ENCODE data around the gene PLEKHH1.
"Not testable (repeated sequence)": the region's sequence is repeated elsewhere in the genome, so short reads cannot be mapped to it uniquely, and the experiment has no call there.

The PLEKHH1 gene

DNA sequence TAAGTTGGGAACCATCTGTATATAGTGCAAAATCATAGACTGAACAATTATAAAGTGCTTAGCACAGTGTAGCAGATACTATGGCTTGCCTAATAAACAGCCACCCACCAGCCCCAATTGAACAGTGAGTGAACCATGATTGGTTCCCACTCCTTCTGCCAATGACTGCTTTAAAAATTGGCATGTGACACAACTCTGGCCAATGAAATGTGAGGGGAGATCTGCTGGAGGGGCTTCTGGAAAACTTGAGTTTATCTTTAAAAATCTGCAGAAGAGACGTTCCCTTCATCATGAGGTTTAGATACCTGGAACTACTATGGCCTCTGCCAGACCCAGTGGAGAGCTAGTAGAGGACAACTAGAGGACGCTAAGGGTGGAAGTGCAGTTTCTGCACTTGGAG, 62.3 kb downstream of the PLEKHH1 start:
- Mint-ChIP-seq H3K27me3 (no peaks in the 10 kb centered on the region), H3K36me3 (peaks cover 19% of the 10 kb centered on the region), H3K4me3 (no peak overlapping the region), H3K4me1 (peaks cover 32% of the 10 kb centered on the region), H3K27ac (no peak overlapping the region), H3K9me3 (no peaks in the 10 kb centered on the region)
- ATAC-seq, result no peak

DNA sequence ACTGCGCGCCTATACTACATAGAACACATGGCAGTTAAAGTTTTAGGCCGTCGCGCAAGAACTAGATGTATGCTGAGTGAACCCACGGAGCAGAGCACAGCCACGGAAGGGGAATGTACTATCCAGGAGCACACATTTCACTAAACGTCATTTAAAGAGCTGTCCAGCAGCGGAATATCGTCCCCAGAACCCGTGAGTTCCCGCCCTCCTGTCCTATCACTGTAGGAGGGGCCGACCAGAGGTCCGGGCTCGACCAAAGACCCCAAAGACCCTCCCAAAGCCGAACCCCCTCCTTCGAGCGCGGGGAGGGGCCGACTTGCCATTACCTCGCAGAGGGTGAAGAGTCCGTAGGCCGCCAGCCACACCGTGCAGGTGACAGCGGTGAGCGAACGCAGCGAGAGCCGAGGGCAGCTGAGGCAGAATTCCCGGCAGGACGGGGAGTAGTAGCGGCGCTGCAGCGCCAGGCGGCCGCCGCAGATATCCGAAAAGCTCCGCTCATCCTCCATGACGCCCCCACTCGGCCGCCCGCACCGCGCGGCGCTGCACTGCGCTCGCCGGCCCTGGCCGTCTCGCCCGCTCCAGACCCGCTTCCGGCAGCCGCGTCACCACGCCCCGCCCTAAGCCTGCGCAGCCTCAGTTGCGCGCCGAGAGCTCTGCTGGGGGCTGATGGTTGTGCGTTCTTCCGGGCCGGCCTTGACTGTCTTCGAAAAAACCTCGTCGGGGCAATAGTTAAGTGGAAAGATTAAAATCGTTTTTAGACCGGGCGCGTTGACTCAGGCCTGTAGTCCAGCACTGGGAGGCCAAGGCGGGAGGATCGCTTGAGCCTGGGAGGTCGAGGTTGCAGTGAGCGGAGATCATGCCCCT, 66.8 kb downstream of the PLEKHH1 start, which contains the start of gene PIGH:
PIGH (minus strand) TSS at position 571 of the 864 bp plus-strand sequence; CDS start at position 506, 65 bp downstream.
- Mint-ChIP-seq H3K4me3 (peak within 1 kb of the TSS; percentile 97), H3K27me3 (no peaks in the 10 kb centered on the region), H3K36me3 (peaks cover 10% of the 10 kb centered on the region), H3K9me3 (no peaks in the 10 kb centered on the region), H3K27ac (peak within 1 kb of the TSS; percentile 94), H3K4me1 (peaks cover 61% of the 10 kb centered on the region)
- ATAC-seq, result peak; percentile 99

DNA sequence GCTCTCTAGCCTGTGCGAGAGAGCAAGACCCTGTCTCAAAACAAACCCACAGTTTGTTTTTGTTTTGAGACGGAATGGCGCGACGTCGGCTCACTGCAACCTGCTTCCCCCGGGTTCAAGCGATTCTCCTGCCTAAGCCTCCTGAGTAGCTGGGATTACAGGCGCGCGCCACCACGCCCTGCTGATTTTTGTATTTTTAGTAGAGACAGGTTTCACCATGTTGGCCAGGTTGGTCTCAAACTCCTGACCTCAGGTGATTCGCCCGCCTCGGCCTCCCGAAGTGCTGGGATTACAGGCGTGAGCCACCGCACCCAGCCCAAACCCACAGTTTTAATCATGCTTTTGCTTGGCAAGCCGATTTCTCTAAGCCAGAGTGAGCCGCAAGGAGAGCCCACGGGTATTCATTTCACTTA, 67.5 kb downstream of the PLEKHH1 start:
- not testable (repeated sequence) for H3K27me3 Mint-ChIP-seq, H3K9me3 Mint-ChIP-seq
- Mint-ChIP-seq H3K4me1 (peaks cover 58% of the 10 kb centered on the region), H3K36me3 (peaks cover 10% of the 10 kb centered on the region), H3K27ac (peak overlapping the region; percentile 94), H3K4me3 (peak overlapping the region; percentile 97)
- peak; percentile 2 for ATAC-seq

DNA sequence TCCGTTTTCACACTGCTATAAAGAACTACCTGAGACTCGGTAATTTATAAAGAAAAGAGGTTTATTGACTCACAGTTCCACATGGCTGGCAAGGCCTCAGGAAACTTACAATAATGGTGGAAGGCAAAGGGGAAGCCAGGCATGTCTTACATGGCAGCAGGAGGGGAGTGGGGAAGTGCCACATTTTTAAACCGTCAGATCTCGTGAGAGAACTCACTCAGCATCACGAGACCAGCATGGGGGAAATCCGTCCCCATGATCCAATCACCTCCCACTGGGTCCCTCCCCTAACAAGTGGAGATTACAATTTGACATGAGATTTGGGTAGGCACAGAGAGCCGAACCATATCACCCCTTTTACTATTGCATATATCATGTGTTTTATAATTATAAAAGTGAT, 69.0 kb downstream of the PLEKHH1 start:
- peaks cover 10% of the 10 kb centered on the region for H3K36me3 Mint-ChIP-seq
- H3K27ac Mint-ChIP-seq, result peak overlapping the region; percentile 94
- H3K4me3 Mint-ChIP-seq, result peak overlapping the region; percentile 36
- H3K27me3 Mint-ChIP-seq, result no peaks in the 10 kb centered on the region
- no peaks in the 10 kb centered on the region for H3K9me3 Mint-ChIP-seq
- H3K4me1 Mint-ChIP-seq, result peaks cover 56% of the 10 kb centered on the region
- no peak for ATAC-seq

DNA sequence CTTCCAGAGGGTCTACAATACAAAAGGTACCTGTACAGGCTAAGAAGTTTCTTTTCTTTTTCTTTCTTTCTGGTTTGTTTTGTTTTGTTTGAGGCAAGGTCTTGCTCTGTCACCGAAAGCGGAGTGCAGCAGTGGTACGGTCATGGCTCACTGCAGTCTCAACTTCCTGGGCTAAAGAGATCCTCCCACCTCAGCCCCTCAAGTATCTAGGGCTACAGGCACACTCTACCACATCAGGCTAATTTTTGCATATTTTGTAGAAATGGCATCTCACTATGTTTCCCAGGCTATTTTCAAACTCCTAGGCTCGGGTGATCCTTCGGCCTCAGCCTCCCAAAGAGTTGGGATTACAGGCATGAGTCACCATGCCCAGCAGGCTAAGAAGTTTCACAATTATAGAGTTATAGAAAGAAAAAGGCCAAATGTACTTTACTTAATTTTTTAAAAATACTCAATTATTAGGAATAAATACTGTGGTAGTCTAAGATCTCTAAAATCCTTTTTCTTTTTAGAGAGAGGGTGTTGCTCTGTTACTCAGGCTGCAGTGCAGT, 70.0 kb downstream of the PLEKHH1 start:
- Mint-ChIP-seq H3K9me3 (no peaks in the 10 kb centered on the region), H3K36me3 (peaks cover 10% of the 10 kb centered on the region), H3K4me1 (peaks cover 48% of the 10 kb centered on the region), H3K27ac (peak overlapping the region; percentile 82), H3K4me3 (peak overlapping the region; percentile 64), H3K27me3 (no peaks in the 10 kb centered on the region)
- peak; percentile 81 for ATAC-seq

DNA sequence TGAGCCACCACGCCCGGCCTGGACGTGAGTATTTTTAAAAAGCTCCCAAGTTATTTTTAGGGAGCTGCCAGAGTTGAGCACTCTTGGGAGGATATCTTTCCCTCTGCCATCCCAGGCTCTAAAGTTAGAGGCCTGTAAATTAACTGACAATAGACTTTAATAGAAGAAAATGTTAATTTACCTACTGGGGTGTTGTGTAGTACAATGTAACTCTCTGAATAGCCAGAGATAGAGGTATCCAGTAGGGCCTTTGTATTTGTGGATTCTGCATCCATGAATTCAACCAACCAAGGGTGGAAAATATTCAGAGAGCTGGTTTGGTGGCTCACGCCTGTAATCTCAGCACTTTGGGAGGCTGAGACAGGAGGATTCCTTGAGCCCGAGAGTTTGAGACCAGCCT, 74.6 kb downstream of the PLEKHH1 start:
- Mint-ChIP-seq H3K36me3 (no peaks in the 10 kb centered on the region), H3K4me1 (peaks cover 14% of the 10 kb centered on the region), H3K4me3 (no peak overlapping the region)

DNA sequence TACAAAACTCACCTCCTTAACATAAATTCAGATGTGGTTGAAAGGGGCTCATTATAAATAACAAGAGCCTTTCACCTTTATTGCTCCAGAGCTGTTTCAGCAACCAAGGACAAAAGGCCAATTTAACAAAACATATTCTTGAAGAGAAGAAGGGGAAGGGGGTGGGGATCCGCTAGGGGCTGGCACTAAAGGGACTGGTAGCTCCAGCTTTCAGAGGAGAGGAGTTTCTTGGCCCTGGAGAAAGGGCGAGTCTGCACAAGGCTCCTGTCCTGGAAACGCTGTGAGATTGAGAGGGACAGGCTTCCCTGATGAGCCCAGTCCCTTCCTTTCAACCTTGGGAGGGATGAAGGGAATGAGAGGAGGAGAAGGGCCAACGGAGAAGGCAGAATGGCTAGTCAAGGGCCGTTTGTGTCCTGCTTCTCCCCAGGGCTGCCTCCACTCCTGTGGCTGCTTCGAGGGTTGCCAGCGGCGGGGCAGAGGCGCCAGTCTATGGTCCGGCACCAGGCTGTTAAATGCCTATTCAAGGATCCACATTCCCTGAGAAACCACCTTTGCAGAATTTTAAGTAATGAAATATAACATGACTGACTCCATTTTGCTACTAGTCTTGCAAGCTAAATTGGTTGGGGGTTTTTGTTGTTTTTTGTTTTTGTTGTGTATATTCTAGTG, 76.7 kb downstream of the PLEKHH1 start:
- H3K4me1 Mint-ChIP-seq, result no peaks in the 10 kb centered on the region
- no peak overlapping the region for H3K27ac Mint-ChIP-seq
- H3K9me3 Mint-ChIP-seq, result no peaks in the 10 kb centered on the region
- ATAC-seq, result no peak
- H3K36me3 Mint-ChIP-seq, result no peaks in the 10 kb centered on the region
- H3K4me3 Mint-ChIP-seq, result no peak overlapping the region
- no peaks in the 10 kb centered on the region for H3K27me3 Mint-ChIP-seq

More for the DNA sequence above, 74.6 kb downstream of the PLEKHH1 start:
- no peak for ATAC-seq
- Mint-ChIP-seq H3K9me3 (no peaks in the 10 kb centered on the region), H3K27me3 (no peaks in the 10 kb centered on the region), H3K27ac (no peak overlapping the region)

DNA sequence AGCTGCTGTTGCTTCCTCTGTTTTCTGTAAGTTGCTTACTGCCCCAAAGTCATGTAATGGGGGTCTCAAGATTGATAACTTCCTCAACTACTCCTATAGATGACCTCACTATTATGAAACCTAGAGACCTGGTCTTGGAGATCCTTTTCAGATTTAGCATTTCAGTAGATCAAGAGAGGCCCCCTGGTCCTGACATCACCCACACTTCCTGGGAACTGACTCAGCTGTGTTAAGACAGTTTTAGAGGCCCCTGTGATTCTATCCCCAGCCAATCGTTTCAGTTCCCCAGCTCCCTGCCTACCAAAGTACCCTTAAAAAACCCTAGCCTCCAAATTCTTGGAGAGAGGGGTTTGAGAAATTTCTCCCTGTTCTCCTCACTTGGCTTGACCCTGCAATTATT, 77.4 kb downstream of the PLEKHH1 start:
- no peak for ATAC-seq

DNA sequence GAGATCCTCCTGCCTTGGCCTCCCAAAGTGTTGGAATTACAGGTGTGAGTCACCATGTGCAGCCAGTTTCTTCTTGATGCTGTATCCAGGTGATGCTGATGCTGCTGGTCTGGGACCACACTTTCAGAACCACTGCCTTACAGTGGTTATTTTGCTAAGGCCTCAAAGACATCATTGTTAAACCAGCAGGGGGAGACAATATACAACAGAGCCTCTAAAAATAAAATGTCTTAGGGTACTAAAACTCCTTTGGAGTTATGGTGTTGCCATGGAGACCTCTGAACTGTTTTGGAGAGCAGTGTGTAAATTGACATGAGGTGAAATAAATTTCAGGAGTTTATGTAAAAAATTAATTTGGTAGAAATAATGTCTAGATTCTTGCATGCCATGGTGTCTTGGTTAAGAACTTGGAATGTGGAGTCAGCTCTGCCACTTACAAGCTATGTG, 85.5 kb downstream of the PLEKHH1 start:
- Mint-ChIP-seq H3K9me3 (no peaks in the 10 kb centered on the region), H3K27ac (peak overlapping the region; percentile 83), H3K27me3 (no peaks in the 10 kb centered on the region), H3K4me1 (peaks cover 25% of the 10 kb centered on the region), H3K4me3 (peak overlapping the region; percentile 69), H3K36me3 (no peaks in the 10 kb centered on the region)
- peak; percentile 18 for ATAC-seq

More for the DNA sequence above, 77.4 kb downstream of the PLEKHH1 start:
- no peak overlapping the region for H3K27ac Mint-ChIP-seq
- no peaks in the 10 kb centered on the region for H3K27me3 Mint-ChIP-seq
- H3K9me3 Mint-ChIP-seq, result no peaks in the 10 kb centered on the region
- no peaks in the 10 kb centered on the region for H3K4me1 Mint-ChIP-seq
- no peak overlapping the region for H3K4me3 Mint-ChIP-seq
- H3K36me3 Mint-ChIP-seq, result no peaks in the 10 kb centered on the region

DNA sequence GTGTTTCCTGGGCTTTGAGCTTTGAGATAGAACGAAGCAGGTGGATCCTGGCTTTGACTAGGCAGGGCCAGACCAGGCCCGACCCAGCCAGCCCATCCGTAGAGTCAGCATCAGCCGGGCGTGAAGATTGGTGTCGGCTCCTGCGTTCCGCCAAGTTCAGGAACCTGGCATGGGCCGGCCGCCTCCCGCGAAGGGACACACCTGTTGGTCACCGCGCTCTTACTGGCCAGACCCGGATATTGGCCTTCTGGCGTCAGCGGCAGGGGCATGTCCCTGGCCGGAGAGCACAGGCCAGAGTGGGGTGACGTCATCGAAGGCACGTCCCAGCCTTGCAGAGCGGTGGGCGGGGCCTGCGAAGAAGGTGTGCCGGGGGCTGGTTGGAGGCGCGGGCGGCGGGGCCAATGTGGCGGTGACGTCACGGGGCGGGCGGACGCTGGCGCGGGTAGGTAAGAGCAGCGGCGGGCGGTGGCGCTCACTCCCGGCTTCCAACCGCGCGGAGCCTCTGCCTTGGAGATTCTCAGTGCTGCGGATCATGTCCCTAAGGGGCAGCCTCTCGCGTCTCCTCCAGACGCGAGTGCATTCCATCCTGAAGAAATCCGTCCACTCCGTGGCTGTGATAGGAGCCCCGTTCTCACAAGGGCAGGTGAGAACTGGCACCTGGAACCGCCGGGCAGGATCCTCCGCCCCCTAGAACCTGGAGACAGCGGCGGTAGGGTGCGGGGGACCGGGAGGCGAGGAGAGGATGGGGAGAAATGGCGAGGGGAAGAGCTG, 86.5 kb downstream of the PLEKHH1 start, which contains the start of gene ARG2:
ARG2 (plus strand) TSS at position 475 of the 771 bp plus-strand sequence; CDS start at position 533, 58 bp downstream.
- Mint-ChIP-seq H3K4me1 (peaks cover 25% of the 10 kb centered on the region), H3K9me3 (no peaks in the 10 kb centered on the region), H3K4me3 (peak within 1 kb of the TSS; percentile 87), H3K27me3 (no peaks in the 10 kb centered on the region), H3K27ac (peak within 1 kb of the TSS; percentile 83), H3K36me3 (no peaks in the 10 kb centered on the region)
- peak; percentile 99 for ATAC-seq

DNA sequence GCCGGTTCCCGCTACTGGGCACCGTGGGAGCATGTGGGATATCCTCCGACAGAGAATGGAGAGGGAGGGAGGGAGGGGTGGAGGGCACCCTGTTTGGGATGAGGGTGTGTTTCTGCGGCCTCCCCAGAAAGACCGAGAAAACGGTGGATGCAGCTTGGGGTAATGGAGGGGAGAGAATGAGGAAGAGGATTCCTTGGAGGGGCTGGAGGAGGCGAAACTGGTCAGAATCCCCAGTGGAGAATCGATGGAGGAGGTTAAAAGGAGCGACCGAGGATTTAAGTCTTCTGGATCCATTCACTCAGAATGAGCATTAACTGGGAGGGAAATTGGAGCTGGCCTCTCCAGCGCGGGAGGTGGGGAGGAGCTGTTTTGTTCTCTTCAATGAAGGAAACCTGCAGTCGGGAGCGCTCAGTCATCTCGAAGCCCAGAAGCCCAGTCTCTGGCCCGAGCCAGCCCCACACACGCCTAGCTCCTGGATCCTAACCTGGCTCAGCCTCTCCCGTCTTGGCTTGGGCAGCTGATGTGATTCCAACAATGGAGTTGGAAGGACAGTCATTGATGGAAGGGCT, 87.2 kb downstream of the PLEKHH1 start:
- peak overlapping the region; percentile 83 for H3K27ac Mint-ChIP-seq
- ATAC-seq, result no peak
- no peaks in the 10 kb centered on the region for H3K36me3 Mint-ChIP-seq
- H3K9me3 Mint-ChIP-seq, result no peaks in the 10 kb centered on the region
- no peaks in the 10 kb centered on the region for H3K27me3 Mint-ChIP-seq
- peaks cover 25% of the 10 kb centered on the region for H3K4me1 Mint-ChIP-seq
- H3K4me3 Mint-ChIP-seq, result peak overlapping the region; percentile 87

DNA sequence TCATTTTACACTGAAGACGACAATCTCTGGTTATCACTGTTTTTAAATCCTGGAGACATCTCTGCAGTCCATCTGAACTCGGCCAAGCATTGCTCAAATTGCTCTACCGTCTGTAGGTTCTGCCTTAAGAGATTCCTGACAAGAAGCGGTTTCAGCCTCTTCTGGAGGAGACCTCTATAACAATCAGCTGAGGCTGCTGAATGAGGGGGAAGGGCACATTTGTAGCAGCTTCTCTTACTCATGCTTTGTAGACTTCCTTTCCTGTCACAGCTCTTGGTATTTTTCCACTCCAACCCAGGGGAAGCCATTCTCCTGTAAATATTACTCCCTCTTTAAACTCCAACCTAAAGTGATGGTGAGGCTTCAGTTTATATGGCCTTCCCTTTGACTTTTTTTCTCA, 89.6 kb downstream of the PLEKHH1 start:
- no peak overlapping the region for H3K4me3 Mint-ChIP-seq
- H3K9me3 Mint-ChIP-seq, result no peaks in the 10 kb centered on the region
- peaks cover 25% of the 10 kb centered on the region for H3K4me1 Mint-ChIP-seq
- H3K27me3 Mint-ChIP-seq, result no peaks in the 10 kb centered on the region
- no peak for ATAC-seq
- no peak overlapping the region for H3K27ac Mint-ChIP-seq
- H3K36me3 Mint-ChIP-seq, result no peaks in the 10 kb centered on the region

DNA sequence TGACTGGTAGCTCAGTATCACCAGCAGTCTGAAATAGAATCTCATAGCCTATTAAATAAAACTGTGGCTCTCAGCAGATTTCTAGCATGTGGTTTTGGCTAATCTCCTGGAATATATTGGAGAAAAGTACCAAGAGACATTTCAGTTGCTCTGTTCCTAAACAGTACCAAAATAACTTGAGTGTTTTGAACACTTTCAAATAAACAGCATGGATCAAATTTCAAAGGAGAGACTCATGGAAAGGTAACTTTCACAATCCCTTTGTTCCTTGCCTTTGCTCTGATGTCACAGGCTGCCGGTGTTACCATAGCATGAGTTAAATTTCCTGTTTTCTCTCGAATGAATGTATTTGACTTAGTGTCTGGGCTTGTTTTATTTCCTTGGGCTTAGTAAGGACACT, 90.0 kb downstream of the PLEKHH1 start:
- Mint-ChIP-seq H3K9me3 (no peaks in the 10 kb centered on the region), H3K27me3 (no peaks in the 10 kb centered on the region), H3K27ac (no peak overlapping the region), H3K36me3 (no peaks in the 10 kb centered on the region), H3K4me1 (peaks cover 25% of the 10 kb centered on the region), H3K4me3 (no peak overlapping the region)
- no peak for ATAC-seq

DNA sequence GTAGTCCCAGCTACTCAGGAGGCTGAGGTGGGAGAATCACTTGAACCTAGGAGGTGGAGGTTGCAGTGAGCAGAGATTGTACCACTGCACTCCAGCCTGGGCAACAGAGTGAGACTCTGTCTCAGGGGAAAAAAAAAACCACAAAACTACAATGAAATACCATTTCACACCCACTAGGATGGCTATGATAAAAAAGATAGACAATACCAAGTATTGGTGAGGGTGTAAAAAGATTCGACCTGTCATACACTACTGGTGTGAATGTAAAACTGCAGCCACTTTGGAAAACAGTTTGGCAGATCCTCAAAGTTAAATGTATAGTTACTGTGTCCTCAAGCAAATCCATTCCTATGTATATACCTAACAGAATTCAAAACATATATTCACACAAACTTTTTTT, 93.0 kb downstream of the PLEKHH1 start:
- not testable (repeated sequence) for H3K9me3 Mint-ChIP-seq, H3K27me3 Mint-ChIP-seq, H3K36me3 Mint-ChIP-seq, H3K4me1 Mint-ChIP-seq, ATAC-seq, H3K4me3 Mint-ChIP-seq, H3K27ac Mint-ChIP-seq
